RWPE2 (cell line): ENCODE data around the gene C3orf70.

Experiments used
- ATAC-seq: fragments of 200-7000 bp; cut with Tn5 transposase; 3 replicates; pipeline ENCODE4 v1.9.1; 2021; ENCODE audit warnings: low read depth
- DNase-seq: peaks from one replicate; pipeline ENCODE4 v3.0.0-alpha.2; 2020; ENCODE audit warnings: low spot score
- H3K27ac ChIP-seq: fragments of 450-650 bp; 2 replicates; pipeline ENCODE4 v1.5.1; 2017; ENCODE audit warnings: mild to moderate bottlenecking; ENCODE audit not compliant: poor library complexity, severe bottlenecking
- H3K27me3 ChIP-seq: fragments of 250-450 bp; sonication (Bioruptor Pico); 2 replicates; pipeline ENCODE4 v1.5.1; 2021; ENCODE audit warnings: mild to moderate bottlenecking, moderate library complexity; ENCODE audit not compliant: insufficient read depth, poor library complexity, severe bottlenecking
- H3K36me3 ChIP-seq: fragments of 250-450 bp; sonication (Bioruptor Pico); 2 replicates; pipeline ENCODE4 v1.5.1; 2020; ENCODE audit warnings: low read depth, mild to moderate bottlenecking, moderate library complexity
- H3K4me1 ChIP-seq: fragments of 250-450 bp; sonication (Bioruptor Pico); 2 replicates; pipeline ENCODE4 v1.5.1; 2021; ENCODE audit warnings: mild to moderate bottlenecking, moderate library complexity; ENCODE audit not compliant: insufficient read depth, poor library complexity, severe bottlenecking
- H3K4me3 ChIP-seq: fragments of 250-450 bp; sonication (Bioruptor Pico); 2 replicates; pipeline ENCODE4 v1.5.1; 2021; ENCODE audit warnings: mild to moderate bottlenecking, moderate library complexity; ENCODE audit not compliant: severe bottlenecking
- H3K9me3 ChIP-seq: fragments of 250-450 bp; sonication (Bioruptor Pico); 2 replicates; pipeline ENCODE4 v1.5.1; 2021; ENCODE audit warnings: mild to moderate bottlenecking, moderate library complexity; ENCODE audit not compliant: severe bottlenecking
- CTCF ChIP-seq: fragments of 450-650 bp; IDR thresholded peaks from one replicate; pipeline ENCODE4 v1.5.1; 2017; ENCODE audit warnings: mild to moderate bottlenecking, moderate library complexity; ENCODE audit not compliant: poor library complexity, severe bottlenecking

Gene C3orf70

DNA sequence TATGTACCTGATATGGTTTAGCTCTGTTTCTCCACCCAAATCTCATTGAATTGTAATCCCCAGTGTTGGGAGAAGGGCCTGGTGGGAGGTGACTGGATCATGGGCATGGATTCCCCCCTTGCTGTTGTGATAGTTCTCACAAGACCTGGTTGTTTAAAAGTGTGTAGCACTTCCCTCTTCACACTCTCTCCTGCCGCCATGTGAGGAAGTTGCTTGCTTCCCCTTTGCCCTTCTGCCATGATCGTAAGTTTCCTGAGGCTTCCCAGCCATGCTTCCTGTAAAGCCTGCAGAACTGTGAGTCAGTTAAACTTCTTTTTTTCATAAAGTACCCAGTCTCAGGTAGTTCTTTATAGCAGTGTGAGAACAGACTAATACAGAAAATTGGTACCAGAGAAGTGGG, 93.1 kb downstream of the C3orf70 start:
- Histone ChIP-seq H3K36me3 (no peaks in the 10 kb centered on the region), H3K27me3 (no peaks in the 10 kb centered on the region), H3K4me3 (no peak overlapping the region), H3K27ac (no peak overlapping the region), H3K4me1 (no peaks in the 10 kb centered on the region), H3K9me3 (peaks cover 2% of the 10 kb centered on the region)
- DNase-seq (no peak), ATAC-seq (no peak)
- no peak for TF ChIP-seq CTCF

DNA sequence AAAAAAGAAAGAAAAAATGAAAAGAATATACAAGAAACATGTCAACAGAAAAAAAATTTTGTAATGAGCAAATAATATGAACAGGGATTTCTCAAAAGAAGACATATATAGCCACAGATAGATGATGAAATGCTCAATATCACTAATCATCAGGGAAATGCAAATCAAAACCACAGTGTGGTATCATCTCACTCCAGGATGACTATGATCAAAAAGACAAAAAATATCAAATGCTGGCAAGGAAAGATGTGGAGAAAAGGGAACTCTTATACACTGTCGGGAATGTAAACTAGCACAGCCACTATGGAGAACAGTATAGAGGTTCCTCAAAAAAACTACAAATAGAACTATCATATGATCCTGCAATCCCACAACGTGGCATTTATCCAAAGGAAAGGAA, 94.1 kb downstream of the C3orf70 start:
- Histone ChIP-seq H3K9me3 (peaks cover 2% of the 10 kb centered on the region), H3K4me1 (no peaks in the 10 kb centered on the region), H3K27me3 (no peaks in the 10 kb centered on the region), H3K4me3 (no peak overlapping the region), H3K36me3 (no peaks in the 10 kb centered on the region; the same call in 1 of the 2 replicates), H3K27ac (no peak overlapping the region)
- ATAC-seq = no peak
- no peak for DNase-seq
- TF ChIP-seq CTCF = no peak

- Histone ChIP-seq H3K4me1 (no peaks in the 10 kb centered on the region), H3K4me3 (no peak overlapping the region), H3K36me3 (no peaks in the 10 kb centered on the region; the same call in none of the 2 replicates), H3K27ac (no peak overlapping the region), H3K27me3 (no peaks in the 10 kb centered on the region), H3K9me3 (peaks cover 2% of the 10 kb centered on the region)
- no peak for DNase-seq
- no peak for TF ChIP-seq CTCF
- ATAC-seq = no peak
Observed at GRCh38 chr3:185057829-185058228, 95.0 kb downstream of the C3orf70 start.

DNA sequence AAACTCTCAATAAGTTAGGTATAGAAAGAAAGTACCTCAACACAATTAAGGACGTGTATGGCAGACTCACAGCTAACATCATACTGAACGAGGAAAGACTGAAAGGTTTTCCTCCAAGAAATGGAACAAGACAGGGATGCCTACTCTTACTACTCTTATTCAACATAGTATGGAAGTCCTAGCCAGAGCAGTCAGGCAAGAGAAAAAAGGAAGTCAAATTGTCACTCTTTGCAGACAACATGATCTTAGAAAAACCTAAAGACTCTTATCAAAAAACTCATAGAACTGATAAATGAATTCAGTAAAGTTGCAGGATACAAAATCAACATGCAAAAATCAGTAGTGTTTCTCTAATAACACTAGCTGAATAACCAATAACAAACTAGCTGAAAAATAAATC, 96.0 kb downstream of the C3orf70 start:
- H3K36me3 ChIP-seq = no peaks in the 10 kb centered on the region; the same call in none of the 2 replicates

More for the DNA sequence above, 96.0 kb downstream of the C3orf70 start:
- no peak overlapping the region for H3K27ac ChIP-seq
- no peaks in the 10 kb centered on the region for H3K27me3 ChIP-seq
- no peak overlapping the region for H3K4me3 ChIP-seq
- H3K4me1 ChIP-seq = no peaks in the 10 kb centered on the region
- DNase-seq (no peak), ATAC-seq (no peak)
- no peak for TF ChIP-seq CTCF
- peaks cover 2% of the 10 kb centered on the region for H3K9me3 ChIP-seq
